Adrenal gland (tissue), 12 donors: ENCODE data around the gene GNAQ. TPM values are rescaled to one million over a fixed set of nuclear protein-coding genes. Genes with fewer than 3 reads are reported as not detected.
A peak's percentile ranks its signal among the peaks of the same experiment; 100 is the strongest.

ENCODE experiments used
- DNase-seq, 7 donors: peaks; one replicate each; pipeline ENCODE4 v3.0.0-alpha.2; 2019 to 2020
- H3K27ac ChIP-seq, 5 donors: fragments of 200-600 bp; sonication (generic) in 4 of 5; 1 replicate in 3 of 5; 2 replicates in 2 of 5; pipeline versions ENCODE4 v1.5.1 to v1.8.0; 2016 to 2020; ENCODE audit warnings: mild to moderate bottlenecking in 1 of 5
- H3K27me3 ChIP-seq: fragments of 200-600 bp; 2 replicates; pipeline ENCODE4 v1.8.0; 2021
- H3K36me3 ChIP-seq, 2 donors: fragments of 200-600 bp; replicated peaks in 1 of 2; 1 replicate in 1 of 2; 2 replicates in 1 of 2; pipeline versions ENCODE4 v1.5.1 to v1.8.0; 2018 to 2022
- H3K4me1 ChIP-seq, 2 donors: fragments of 200-600 bp; replicated peaks in 1 of 2; 1 replicate in 1 of 2; 2 replicates in 1 of 2; pipeline versions ENCODE4 v1.5.1 to v1.8.0; 2018 to 2021
- H3K4me3 ChIP-seq, 4 donors: fragments of 200-600 bp; sonication (generic) in 3 of 4; one replicate each; pipeline ENCODE4 v1.5.1; 2016 to 2018
- H3K9me3 ChIP-seq, 3 donors: fragments of 200-600 bp; sonication (generic) in 1 of 3; replicated peaks in 1 of 3; 1 replicate in 2 of 3; 2 replicates in 1 of 3; pipeline versions ENCODE4 v1.5.1 to v1.8.0; 2016 to 2021
- CTCF ChIP-seq, 6 experiments: fragments of 450-650 bp in 4 of 6; fragments of 200-600 bp in 2 of 6; sonication (generic) in 1 of 6; IDR thresholded peaks; 1 replicate in 5 of 6; 2 replicates in 1 of 6; pipeline versions ENCODE4 v1.5.1 to v1.8.0; 2016 to 2021; ENCODE audit warnings: antibody characterized with exemption in 6 of 6, mild to moderate bottlenecking in 2 of 6, moderate library complexity in 1 of 6
- POLR2A ChIP-seq, 2 donors: fragments of 450-650 bp; IDR thresholded peaks; one replicate each; pipeline ENCODE4 v1.6.1; 2017; ENCODE audit warnings: antibody characterized with exemption in 2 of 2, mild to moderate bottlenecking in 2 of 2, moderate library complexity in 1 of 2
- WGBS, 4 donors: extraction: QIAGEN DNeasy Blood & Tissue Kit in 2 of 4; methylation state at CpG; one replicate each; pipeline versions ENCODE4 v1.1.5 to v1.1.7; 2013 to 2017; 5-methylcytosine and 5-hydroxymethylcytosine counted together
- intact Hi-C, 2 donors: fragments of 100-400 bp; cut with DNase I; formaldehyde crosslinking; loops; one replicate each; pipeline versions ENCODE4 v1.14.1 to v1.15.0; 2022 to 2023
- polyA plus RNA-seq, 3 donors: library from polyadenylated mRNA; stranded (reverse); fragments of 200-250 nt in 2 of 3; fragments of 350-450 nt in 1 of 3; fragmentation: Illumina TruSeq in 1 of 3; extraction: RNeasy Lipid Tissue Mini Kit (QIAGEN cat#74804) in 1 of 3; gene quantifications; one replicate each; pipeline ENCODE4 v1.2.3, GENCODE V29; 2013 to 2014
- total RNA-seq, 9 donors: library from RNA; depleted of rRNA in 4 of 9; stranded (reverse); fragments of >200 nt in 4 of 9; fragments of 120-200 nt in 1 of 9; fragmentation: NEBNext Ultra II Directional in 1 of 9; extraction: Animal tissue kit (Norgen Biotek cat#: 25700) in 1 of 9; gene quantifications; one replicate each; pipeline versions ENCODE4 v1.1.0 to v1.2.4, GENCODE V29; 2013 to 2023
- donor health status: healthy with polysubstance abuse.
- donor health status: Bipolar disorder and iron deficiency.
- donor health status: DM: yes; HTN: yes; CAD: no.
- donor health status: DM: no; HTN: no; CAD: no.
- donor health status: DM: no; HTN: no; CAD: no.
- donor health status: DM: yes; HTN: yes; CAD: no.

Gene GNAQ
- total and polyA plus RNA-seq, 12 donors = 15.8 to 71.7 (median 45.1) TPM

GRCh38 chr9:77944556-77945243 lies 86.9 kb downstream of the GNAQ start:
- TF ChIP-seq CTCF (IDR thresholded peaks at IDR 0.05) = no peak
- no peak for TF ChIP-seq POLR2A (IDR thresholded peaks at IDR 0.05)
- intact Hi-C loops = no loop called here
- no peak overlapping the region for H3K4me3 ChIP-seq
- no peaks in the 10 kb centered on the region for H3K9me3 ChIP-seq
- WGBS, 4 donors = 57 to 64% (median 62%) methylated on average over 6 of the region's 6 CpGs
- peak overlapping the region in 2 of 5 donors; percentile 36 to 46 for H3K27ac ChIP-seq
- H3K27me3 ChIP-seq = no peaks in the 10 kb centered on the region
- peak in 3 of 7 donors; percentile 20 to 35 (median 23) for DNase-seq
- H3K4me1 ChIP-seq = peaks cover 0 to 44% of the 10 kb centered on the region in 2 donors
- no peaks in the 10 kb centered on the region for H3K36me3 ChIP-seq

GRCh38 chr9:77943057-77943456 lies 88.6 kb downstream of the GNAQ start:
- Histone ChIP-seq H3K27ac (no peak overlapping the region), H3K4me1 (peaks cover 7 to 59% of the 10 kb centered on the region in 2 donors), H3K36me3 (no peaks in the 10 kb centered on the region), H3K27me3 (no peaks in the 10 kb centered on the region), H3K9me3 (no peaks in the 10 kb centered on the region), H3K4me3 (no peak overlapping the region)
- intact Hi-C loops = no loop called here
- TF ChIP-seq POLR2A (IDR thresholded peaks at IDR 0.05) = no peak
- TF ChIP-seq CTCF (IDR thresholded peaks at IDR 0.05) = no peak
- 79 to 89% (median 86%) methylated on average over 4 of the region's 4 CpGs for WGBS, 4 donors
- no peak for DNase-seq

- intact Hi-C loops = no loop called here
- Histone ChIP-seq H3K27me3 (no peaks in the 10 kb centered on the region), H3K4me1 (peaks cover 7 to 29% of the 10 kb centered on the region in 2 donors), H3K4me3 (no peak overlapping the region), H3K9me3 (no peaks in the 10 kb centered on the region), H3K27ac (peak overlapping the region in 3 of 5 donors; percentile 58 to 80 (median 69)), H3K36me3 (no peaks in the 10 kb centered on the region)
- DNase-seq = peak in 3 of 7 donors; percentile 23 to 46 (median 40)
- 23 to 63% (median 39%) methylated on average over 2 of the region's 2 CpGs for WGBS, 4 donors
- no peak for TF ChIP-seq POLR2A (IDR thresholded peaks at IDR 0.05)
Observed at GRCh38 chr9:77939149-77939668, 92.4 kb downstream of the GNAQ start.

- WGBS, 4 donors = 95 to 98% (median 97%) methylated on average over 2 of the region's 2 CpGs
- H3K36me3 ChIP-seq = no peaks in the 10 kb centered on the region
- peaks cover 8 to 32% of the 10 kb centered on the region in 2 donors for H3K4me1 ChIP-seq
- H3K4me3 ChIP-seq = no peak overlapping the region
- no peak for DNase-seq
- no peak for TF ChIP-seq CTCF (IDR thresholded peaks at IDR 0.05)
- no peak for TF ChIP-seq POLR2A (IDR thresholded peaks at IDR 0.05)
- peak overlapping the region in 2 of 5 donors; percentile 58 to 69 for H3K27ac ChIP-seq
- H3K9me3 ChIP-seq = no peaks in the 10 kb centered on the region
- intact Hi-C loops = no loop called here
- no peaks in the 10 kb centered on the region for H3K27me3 ChIP-seq
Observed at GRCh38 chr9:77938163-77938562, 93.4 kb downstream of the GNAQ start.
